GM12873 (cell line): ENCODE measurements around the gene THAP10.

Experiments used
- CTCF ChIP-seq: IDR thresholded peaks from 2 replicates; pipeline ENCODE4 v1.5.1; 2012; ENCODE audit warnings: low read depth, mild to moderate bottlenecking, moderate library complexity, low read length, control low read depth; ENCODE audit not compliant: insufficient read depth; ENCODE audit errors: missing control alignments

THAP10 gene

DNA sequence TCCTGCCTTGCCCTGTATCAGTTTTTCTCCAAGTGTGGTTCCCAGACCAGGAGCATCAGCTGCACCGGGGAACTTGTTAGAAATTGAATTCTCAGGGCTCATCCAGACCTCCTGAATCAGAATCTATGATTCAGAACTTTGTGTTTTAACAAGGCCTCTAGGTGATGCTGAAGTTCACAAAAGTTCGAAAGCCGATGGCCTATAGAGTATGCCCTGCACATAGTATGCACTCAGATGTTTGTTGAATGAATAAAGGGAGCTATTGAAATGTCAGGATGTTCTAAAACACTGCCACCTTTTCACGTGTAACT, 37.6 kb downstream of the THAP10 start:
- TF ChIP-seq CTCF, result no peak

DNA sequence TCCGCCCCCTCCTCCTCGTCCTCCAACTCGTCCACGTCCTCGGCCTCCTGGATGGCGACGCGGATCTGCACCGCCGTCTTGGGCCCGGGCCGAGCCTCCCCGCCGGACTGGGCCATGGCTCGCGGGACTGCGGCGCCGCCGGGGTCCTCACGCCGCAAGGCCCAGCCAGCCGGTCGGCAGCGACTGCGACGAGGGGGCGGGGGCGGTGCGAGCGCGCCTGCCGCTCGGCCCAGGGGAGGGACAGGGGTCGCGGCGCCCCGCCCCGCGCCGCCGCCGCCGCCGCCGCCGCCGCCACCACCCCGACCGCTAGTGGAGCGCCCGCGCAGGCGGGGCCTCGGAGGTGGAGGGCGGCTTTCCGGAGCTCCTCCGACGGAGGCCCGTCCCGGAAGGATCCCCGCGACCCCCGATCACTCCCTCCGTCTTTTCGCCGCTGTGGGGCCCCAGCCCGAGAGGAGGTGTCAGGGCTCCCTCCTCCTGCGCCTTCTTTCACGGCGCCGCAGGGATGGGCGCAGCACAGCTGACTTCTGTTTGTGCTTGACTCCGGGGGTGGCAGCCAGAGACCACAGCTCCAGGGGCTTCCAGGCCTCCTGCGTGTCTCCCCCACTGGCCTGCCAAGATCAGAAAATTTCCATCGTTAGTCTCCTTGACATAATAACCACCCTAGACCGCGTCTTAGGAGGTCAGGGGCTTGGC, 38.1 kb downstream of the THAP10 start, which contains the start of gene LARP6:
Gene LARP6 (minus strand): TSS at position 185 of the 693 bp plus-strand sequence. CDS start 69 bp downstream, at position 116.
- TF ChIP-seq CTCF, result no peak

GRCh38 chr15:70853318-70853972, 38.8 kb downstream of the THAP10 start:
- no peak for TF ChIP-seq CTCF

GRCh38 chr15:70852501-70853317, 39.5 kb downstream of the THAP10 start:
- TF ChIP-seq CTCF, result no peak

DNA sequence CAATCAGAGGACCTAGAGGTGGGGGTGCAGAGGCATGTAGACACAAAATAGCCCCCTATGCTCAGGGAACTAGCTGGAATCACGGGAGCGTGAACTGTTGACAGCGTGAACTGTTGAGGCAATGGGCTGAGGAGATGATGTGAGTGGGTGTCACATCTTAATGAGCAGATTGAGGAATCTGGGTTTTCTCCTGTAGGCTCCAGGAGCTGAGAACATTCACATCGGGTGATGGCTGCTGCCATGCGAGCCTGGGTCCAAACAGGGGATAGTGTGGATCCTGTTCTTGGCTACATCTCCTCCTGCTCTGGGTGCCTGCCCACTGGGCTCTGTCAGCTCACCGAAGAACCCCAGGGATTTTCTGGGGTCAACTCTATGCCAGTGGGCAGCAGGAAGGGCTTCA, 40.3 kb downstream of the THAP10 start:
- no peak for TF ChIP-seq CTCF

- TF ChIP-seq CTCF, result no peak
Observed at GRCh38 chr15:70845602-70846360, 46.5 kb downstream of the THAP10 start.
